Activated naive CD8-positive, alpha-beta T cell treated with anti-CD3 and anti-CD28 coated beads for 36 hours (primary cell): Measurements from ENCODE around the gene CDCA4. TPM values are rescaled to one million over a fixed set of nuclear protein-coding genes. Genes with fewer than 3 reads are reported as not detected.

Experiments
- DNase-seq: peaks from one replicate; pipeline ENCODE4 v3.0.0; 2021
- H3K27ac Mint-ChIP-seq: one replicate; pipeline ENCODE4 v1.8.0; 2022; ENCODE audit warnings: mild to moderate bottlenecking, moderate library complexity, mixed read lengths
- H3K27me3 Mint-ChIP-seq: one replicate; pipeline ENCODE4 v1.8.0; 2022; ENCODE audit warnings: mild to moderate bottlenecking, mixed read lengths
- H3K36me3 Mint-ChIP-seq: one replicate; pipeline ENCODE4 v1.8.0; 2021; ENCODE audit warnings: mild to moderate bottlenecking, mixed read lengths
- H3K4me1 Mint-ChIP-seq: one replicate; pipeline ENCODE4 v1.8.0; 2021; ENCODE audit warnings: mixed read lengths
- H3K4me3 Mint-ChIP-seq: one replicate; pipeline ENCODE4 v1.8.0; 2022; ENCODE audit warnings: mild to moderate bottlenecking, moderate library complexity, mixed read lengths
- H3K9me3 Mint-ChIP-seq: one replicate; pipeline ENCODE4 v1.8.0; 2022; ENCODE audit warnings: mixed read lengths
- total RNA-seq, 2 experiments: library from RNA; stranded (reverse); gene quantifications; one replicate each; pipeline ENCODE4 v1.2.3, GENCODE V29; 2021

CDCA4 gene
- total RNA-seq, 2 experiments from 2014 or later: 89.7 to 89.8 TPM

DNA sequence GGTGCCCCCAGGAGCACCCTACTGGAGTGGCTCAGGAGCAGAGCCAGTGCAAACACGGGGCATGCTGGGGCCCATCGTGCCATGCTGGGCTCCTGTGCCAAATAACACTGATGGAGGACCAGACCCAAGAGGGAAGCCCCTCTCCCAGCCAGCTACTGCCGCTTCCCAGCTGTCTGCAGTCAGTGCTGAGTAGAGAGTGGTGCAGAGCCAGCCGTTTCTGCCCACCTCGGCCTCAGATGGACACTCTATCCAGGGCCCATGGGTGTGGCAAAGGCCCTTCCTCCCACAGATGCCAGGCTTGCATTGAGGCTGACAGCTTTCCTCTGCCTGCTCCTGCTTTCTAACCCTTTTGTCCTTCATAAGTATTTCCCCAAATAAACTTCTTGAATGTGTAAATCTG, 22.1 kb downstream of the CDCA4 start:
- H3K9me3 Mint-ChIP-seq: no peaks in the 10 kb centered on the region
- DNase-seq: no peak
- H3K36me3 Mint-ChIP-seq: peaks cover 3% of the 10 kb centered on the region
- no peaks in the 10 kb centered on the region for H3K27me3 Mint-ChIP-seq
- no peak overlapping the region for H3K4me3 Mint-ChIP-seq
- no peaks in the 10 kb centered on the region for H3K4me1 Mint-ChIP-seq
- H3K27ac Mint-ChIP-seq: no peak overlapping the region

- H3K36me3 Mint-ChIP-seq: peaks cover 9% of the 10 kb centered on the region
- no peak for DNase-seq
- no peak overlapping the region for H3K27ac Mint-ChIP-seq
- no peaks in the 10 kb centered on the region for H3K27me3 Mint-ChIP-seq
- H3K4me3 Mint-ChIP-seq: no peak overlapping the region
- peaks cover 1% of the 10 kb centered on the region for H3K9me3 Mint-ChIP-seq
- no peaks in the 10 kb centered on the region for H3K4me1 Mint-ChIP-seq
These were observed 24.4 kb downstream of the CDCA4 start for GRCh38 chr14:104996483-104996882.

GRCh38 chr14:104996032-104996431, 24.9 kb downstream of the CDCA4 start:
- H3K9me3 Mint-ChIP-seq: peaks cover 1% of the 10 kb centered on the region
- H3K27ac Mint-ChIP-seq: no peak overlapping the region
- no peaks in the 10 kb centered on the region for H3K4me1 Mint-ChIP-seq
- no peaks in the 10 kb centered on the region for H3K27me3 Mint-ChIP-seq
- peaks cover 9% of the 10 kb centered on the region for H3K36me3 Mint-ChIP-seq
- H3K4me3 Mint-ChIP-seq: no peak overlapping the region
- DNase-seq: no peak

DNA sequence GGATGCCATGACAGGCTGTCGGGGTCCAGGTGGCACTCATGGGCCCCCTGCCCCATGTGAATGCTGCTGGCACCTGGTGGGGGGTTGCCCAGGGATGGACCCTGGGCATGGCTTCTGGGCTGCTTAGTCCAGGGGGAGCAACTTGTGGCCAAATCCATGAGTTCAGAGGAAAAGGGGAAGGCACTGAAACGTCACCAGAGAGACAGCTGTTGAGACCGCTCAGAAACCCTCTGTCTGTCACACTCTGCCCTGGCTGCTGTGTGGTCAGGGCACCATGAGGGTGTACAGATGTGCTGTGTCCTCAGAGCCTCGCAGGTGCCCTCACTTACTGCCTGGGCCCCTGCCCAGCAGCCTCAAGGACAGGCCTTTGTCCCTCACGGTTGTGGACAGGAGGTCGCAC, 25.9 kb downstream of the CDCA4 start:
- H3K27ac Mint-ChIP-seq: no peak overlapping the region
- no peak for DNase-seq

DNA sequence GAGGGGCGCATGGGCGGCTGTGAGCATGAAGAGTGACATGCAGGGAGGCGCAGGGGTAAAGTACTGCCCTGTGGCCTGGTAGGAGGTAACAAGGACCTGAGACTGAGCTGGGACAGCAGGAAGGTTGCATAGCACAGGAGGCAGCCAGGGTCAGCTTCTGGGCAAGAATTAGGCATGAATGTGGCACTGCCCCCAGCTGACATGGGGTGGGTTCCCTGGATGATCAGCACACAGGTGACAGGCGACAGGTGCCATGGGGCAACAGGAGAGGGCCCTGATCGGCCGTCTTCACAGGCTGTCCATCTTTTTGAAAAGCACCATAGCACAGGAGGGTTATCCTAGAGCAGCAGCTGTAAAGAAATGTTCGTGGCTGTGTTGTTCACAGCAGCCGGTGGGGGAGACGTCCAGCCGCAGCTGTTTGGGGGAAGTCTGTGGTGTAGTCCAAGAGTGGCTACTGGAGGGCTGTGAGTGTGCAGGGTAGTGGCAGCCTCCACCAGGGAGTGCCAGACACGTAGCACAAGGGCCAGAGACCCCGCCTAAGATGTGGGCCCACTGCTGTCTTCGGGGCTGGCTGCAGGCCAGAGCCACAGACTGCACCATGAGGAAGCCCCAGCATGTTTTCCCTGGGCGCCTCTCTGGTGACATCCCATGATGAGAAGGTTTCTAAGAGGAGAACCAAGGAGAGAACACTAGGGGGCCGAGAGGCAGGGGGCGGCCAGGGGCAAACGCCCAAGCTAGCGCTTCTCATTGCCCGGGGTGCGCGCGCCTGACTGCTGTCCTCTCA, 26.9 kb downstream of the CDCA4 start:
- Mint-ChIP-seq H3K27me3 (no peaks in the 10 kb centered on the region), H3K36me3 (peaks cover 6% of the 10 kb centered on the region), H3K9me3 (peaks cover 1% of the 10 kb centered on the region), H3K4me1 (no peaks in the 10 kb centered on the region), H3K27ac (peak overlapping the region; percentile 25), H3K4me3 (no peak overlapping the region)
- DNase-seq: no peak

More for the DNA sequence above, 25.9 kb downstream of the CDCA4 start:
- Mint-ChIP-seq H3K9me3 (peaks cover 1% of the 10 kb centered on the region), H3K4me3 (no peak overlapping the region), H3K4me1 (no peaks in the 10 kb centered on the region), H3K27me3 (no peaks in the 10 kb centered on the region), H3K36me3 (peaks cover 9% of the 10 kb centered on the region)

- H3K27ac Mint-ChIP-seq: peak overlapping the region; percentile 25
- H3K9me3 Mint-ChIP-seq: peaks cover 1% of the 10 kb centered on the region
These were observed 27.6 kb downstream of the CDCA4 start for GRCh38 chr14:104993306-104993705.

DNA sequence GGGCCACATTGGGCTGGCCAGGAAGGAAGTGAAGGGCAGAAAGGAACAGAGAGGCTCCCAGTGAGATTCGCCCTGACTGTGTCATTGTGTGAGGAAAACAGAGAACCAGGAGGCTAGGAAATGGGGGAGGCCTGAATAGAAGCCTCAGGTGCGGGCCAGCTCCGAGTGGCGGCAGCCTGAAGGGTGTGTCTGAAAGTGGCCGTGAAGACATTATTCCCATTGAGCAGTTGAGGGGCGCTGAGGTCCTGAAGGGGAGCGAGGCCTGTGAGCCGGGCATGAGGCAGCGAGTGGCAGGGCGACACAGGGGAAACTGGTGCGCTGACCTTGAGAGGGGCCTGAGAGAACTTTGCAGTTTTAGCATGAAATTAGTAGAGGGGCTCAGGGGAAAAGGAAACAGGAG, 28.4 kb downstream of the CDCA4 start:
- no peak overlapping the region for H3K27ac Mint-ChIP-seq

More at GRCh38 chr14:104993306-104993705, 27.6 kb downstream of the CDCA4 start:
- Mint-ChIP-seq H3K27me3 (no peaks in the 10 kb centered on the region), H3K36me3 (peaks cover 6% of the 10 kb centered on the region), H3K4me1 (no peaks in the 10 kb centered on the region), H3K4me3 (no peak overlapping the region)
- DNase-seq: no peak

GRCh38 chr14:104991896-104992230, 29.0 kb downstream of the CDCA4 start:
- no peaks in the 10 kb centered on the region for H3K27me3 Mint-ChIP-seq
- H3K36me3 Mint-ChIP-seq: peaks cover 6% of the 10 kb centered on the region
- H3K9me3 Mint-ChIP-seq: peaks cover 1% of the 10 kb centered on the region
- H3K27ac Mint-ChIP-seq: no peak overlapping the region
- H3K4me1 Mint-ChIP-seq: no peaks in the 10 kb centered on the region
- no peak for DNase-seq
- no peak overlapping the region for H3K4me3 Mint-ChIP-seq

More for the DNA sequence above, 28.4 kb downstream of the CDCA4 start:
- DNase-seq: no peak
- peaks cover 1% of the 10 kb centered on the region for H3K9me3 Mint-ChIP-seq
- no peaks in the 10 kb centered on the region for H3K27me3 Mint-ChIP-seq
- H3K4me3 Mint-ChIP-seq: no peak overlapping the region
- no peaks in the 10 kb centered on the region for H3K4me1 Mint-ChIP-seq
- peaks cover 6% of the 10 kb centered on the region for H3K36me3 Mint-ChIP-seq

DNA sequence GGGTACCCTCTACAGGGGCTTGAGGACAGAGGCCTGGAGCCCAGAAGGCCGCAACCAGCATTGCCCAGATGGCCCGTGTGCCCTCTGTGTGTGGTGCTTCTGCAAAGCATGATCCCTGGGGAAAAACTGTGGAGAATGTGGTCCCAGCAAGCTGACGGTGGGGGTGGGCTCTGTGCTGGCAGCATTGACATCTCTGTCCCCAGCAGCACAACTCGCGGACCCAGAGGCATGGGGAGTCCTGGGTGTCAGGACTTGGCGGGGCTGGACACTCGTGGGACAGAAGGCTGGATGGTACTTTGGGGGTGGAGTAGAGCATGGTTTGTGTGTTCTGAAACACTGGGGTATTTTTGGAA, 31.0 kb downstream of the CDCA4 start:
- H3K36me3 Mint-ChIP-seq: peaks cover 6% of the 10 kb centered on the region
- no peaks in the 10 kb centered on the region for H3K4me1 Mint-ChIP-seq

DNA sequence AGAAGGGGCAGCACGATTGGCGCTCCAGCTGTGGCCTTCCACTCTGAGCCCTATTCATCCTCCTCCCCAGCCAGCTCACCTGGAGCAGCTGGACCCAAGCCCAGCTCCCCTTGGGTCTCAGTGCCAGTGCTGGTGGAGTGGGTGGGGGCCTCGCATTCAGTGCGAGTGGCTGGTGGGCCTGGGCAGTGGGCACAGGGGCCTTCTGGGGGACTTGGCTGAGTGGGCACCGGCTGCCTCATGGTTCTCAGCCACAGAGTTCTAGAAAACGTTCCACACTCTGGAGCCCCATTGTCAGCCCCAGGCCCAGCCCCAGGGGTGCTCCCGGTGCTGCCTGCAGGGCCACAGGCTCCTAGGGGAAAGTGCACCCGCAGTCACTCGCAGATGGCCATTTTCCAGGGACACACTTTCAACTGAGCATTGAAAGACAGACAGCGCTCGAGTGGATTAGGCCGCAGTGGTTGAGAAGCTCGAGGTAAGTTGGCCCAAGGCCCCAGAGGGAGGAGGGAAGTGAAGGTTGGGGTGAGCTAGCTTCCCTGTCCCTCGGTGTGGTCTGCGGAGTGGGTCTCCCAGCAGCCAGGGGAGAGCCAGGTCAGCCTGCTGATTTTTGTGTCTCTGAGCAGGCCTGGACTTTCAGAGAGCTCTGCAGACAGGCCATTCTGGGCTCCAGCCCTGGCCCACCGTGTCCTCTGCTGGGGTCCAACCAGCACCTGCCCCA, 31.5 kb downstream of the CDCA4 start:
- Mint-ChIP-seq H3K9me3 (peaks cover 1% of the 10 kb centered on the region), H3K4me1 (no peaks in the 10 kb centered on the region), H3K27ac (no peak overlapping the region), H3K36me3 (peaks cover 6% of the 10 kb centered on the region), H3K4me3 (no peak overlapping the region), H3K27me3 (no peaks in the 10 kb centered on the region)
- DNase-seq: no peak

More for the DNA sequence above, 31.0 kb downstream of the CDCA4 start:
- H3K27ac Mint-ChIP-seq: no peak overlapping the region
- no peaks in the 10 kb centered on the region for H3K27me3 Mint-ChIP-seq
- DNase-seq: no peak
- H3K4me3 Mint-ChIP-seq: no peak overlapping the region
- peaks cover 1% of the 10 kb centered on the region for H3K9me3 Mint-ChIP-seq

DNA sequence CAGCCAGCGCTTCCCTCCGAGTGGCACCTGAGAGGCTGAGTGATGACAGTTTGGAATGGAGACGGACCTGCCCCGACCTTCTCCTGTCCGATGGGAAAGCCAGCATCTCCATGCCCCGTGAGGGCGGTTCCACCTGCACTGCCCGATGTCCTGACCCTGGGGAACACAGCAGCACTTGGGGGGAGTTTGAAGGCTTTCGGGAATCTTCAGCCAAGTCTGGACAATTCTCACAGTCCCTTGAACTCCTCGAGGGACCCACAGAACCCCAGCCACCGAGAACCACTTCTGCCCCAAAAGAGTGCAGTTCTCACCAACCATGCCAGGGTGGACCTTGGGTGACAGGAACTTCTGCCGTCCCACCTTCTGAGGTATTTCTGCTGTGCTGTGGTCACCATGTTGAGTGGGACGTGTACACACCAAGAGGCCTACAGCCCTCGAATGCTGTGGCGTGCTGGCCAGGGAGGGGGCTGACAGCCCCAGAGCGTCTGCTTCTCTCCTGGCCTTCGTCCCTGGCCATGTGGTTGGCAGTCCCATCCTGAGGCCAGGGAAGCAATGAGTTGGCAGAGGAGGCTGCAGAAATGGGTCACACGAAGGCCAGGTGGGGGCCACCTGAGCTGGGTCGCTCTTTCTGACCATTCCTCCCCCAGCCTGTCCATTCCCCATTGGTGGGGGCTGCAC, 34.3 kb downstream of the CDCA4 start:
- Mint-ChIP-seq H3K27ac (no peak overlapping the region), H3K4me3 (peak overlapping the region; percentile 69), H3K9me3 (no peaks in the 10 kb centered on the region), H3K36me3 (peaks cover under 1% of the 10 kb centered on the region), H3K27me3 (no peaks in the 10 kb centered on the region), H3K4me1 (no peaks in the 10 kb centered on the region)
- DNase-seq: no peak

- H3K36me3 Mint-ChIP-seq: no peaks in the 10 kb centered on the region
- no peaks in the 10 kb centered on the region for H3K4me1 Mint-ChIP-seq
- no peaks in the 10 kb centered on the region for H3K9me3 Mint-ChIP-seq
- peak within 1 kb of the TSS; percentile 69 for H3K4me3 Mint-ChIP-seq
- peak within 1 kb of the TSS; percentile 54 for H3K27ac Mint-ChIP-seq
- no peaks in the 10 kb centered on the region for H3K27me3 Mint-ChIP-seq
- peak; percentile 92 for DNase-seq
These were observed 35.0 kb downstream of the CDCA4 start, which contains the start of gene CLBA1 for GRCh38 chr14:104985675-104986486. Gene CLBA1, plus strand, starts transcription at chr14:104985788. Its CDS starts 644 bp downstream, at chr14:104986432.

DNA sequence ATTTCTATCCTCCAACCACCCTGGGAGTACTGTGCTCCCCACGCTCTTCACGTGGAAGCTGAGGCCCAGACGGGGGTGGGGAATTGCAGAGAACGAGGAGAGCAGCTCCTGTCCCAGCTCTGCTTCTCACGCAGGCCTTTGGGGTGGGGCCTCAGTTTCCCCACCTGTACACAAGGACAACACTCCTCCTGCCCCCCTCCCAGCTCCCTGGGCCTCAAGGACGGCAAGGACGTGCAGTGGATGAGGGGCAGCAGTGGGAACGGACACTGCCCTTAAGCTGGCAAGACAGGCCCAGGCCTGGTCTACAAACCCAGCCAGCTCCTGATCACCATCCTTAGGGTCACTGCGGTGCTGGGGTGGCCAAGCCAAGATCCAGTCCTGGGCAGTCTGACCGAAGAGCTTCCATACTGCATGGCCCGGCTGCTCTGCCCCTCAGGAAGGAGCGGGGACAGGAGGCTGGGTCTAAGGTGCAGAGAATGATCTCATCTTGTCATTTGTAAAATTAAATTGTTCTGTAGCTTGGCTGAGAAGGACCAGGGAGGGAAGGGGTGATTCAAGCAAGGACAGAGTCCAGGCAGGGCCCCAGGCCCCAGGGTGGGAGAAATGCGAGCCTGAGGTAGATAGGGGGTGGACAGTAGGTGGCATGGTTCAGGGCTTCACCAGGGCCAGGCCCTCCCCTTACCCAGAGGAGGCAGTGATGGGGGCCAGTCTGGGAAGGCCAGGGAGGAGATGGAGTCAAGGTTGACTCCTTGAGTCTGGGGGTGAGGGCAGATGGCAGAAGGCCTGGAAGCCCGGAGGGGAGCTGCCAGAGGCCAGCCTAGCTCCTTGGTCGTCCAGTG, 36.6 kb downstream of the CDCA4 start:
- Mint-ChIP-seq H3K27ac (peak overlapping the region; percentile 52), H3K9me3 (no peaks in the 10 kb centered on the region), H3K36me3 (no peaks in the 10 kb centered on the region)

GRCh38 chr14:104983231-104983721, 37.6 kb downstream of the CDCA4 start:
- no peak overlapping the region for H3K27ac Mint-ChIP-seq
- no peak for DNase-seq
- no peaks in the 10 kb centered on the region for H3K4me1 Mint-ChIP-seq
- peaks cover 6% of the 10 kb centered on the region for H3K27me3 Mint-ChIP-seq
- no peaks in the 10 kb centered on the region for H3K9me3 Mint-ChIP-seq
- no peak overlapping the region for H3K4me3 Mint-ChIP-seq
- no peaks in the 10 kb centered on the region for H3K36me3 Mint-ChIP-seq

More for the DNA sequence above, 36.6 kb downstream of the CDCA4 start:
- DNase-seq: no peak
- peak overlapping the region; percentile 61 for H3K4me3 Mint-ChIP-seq
- H3K4me1 Mint-ChIP-seq: no peaks in the 10 kb centered on the region
- H3K27me3 Mint-ChIP-seq: no peaks in the 10 kb centered on the region
